Lower lobe of right lung (tissue), 2 donors: ENCODE results near the gene NPRL2. TPM values are rescaled to one million over a fixed set of nuclear protein-coding genes. Genes with fewer than 3 reads are reported as not detected.

ENCODE experiments used
- ATAC-seq, 2 donors: fragments of 200-7000 bp; cut with Tn5 transposase; one replicate each; pipeline ENCODE4 v1.9.1; 2020 to 2022; ENCODE audit warnings: mild to moderate bottlenecking in 2 of 2, moderate library complexity in 2 of 2
- DNase-seq: peaks from one replicate; pipeline ENCODE4 v3.0.0-alpha.2; 2020
- H3K27ac ChIP-seq: fragments of 200-600 bp; one replicate; pipeline ENCODE4 v1.8.0; 2022
- H3K27me3 ChIP-seq: fragments of 200-600 bp; one replicate; pipeline ENCODE4 v1.8.0; 2022; ENCODE audit warnings: low read depth
- H3K36me3 ChIP-seq: fragments of 200-600 bp; one replicate; pipeline ENCODE4 v1.8.0; 2022; ENCODE audit warnings: mild to moderate bottlenecking
- H3K4me1 ChIP-seq: fragments of 200-600 bp; one replicate; pipeline ENCODE4 v1.8.0; 2022
- H3K4me3 ChIP-seq: fragments of 200-600 bp; one replicate; pipeline ENCODE4 v1.8.0; 2022; ENCODE audit warnings: mild to moderate bottlenecking
- H3K9me3 ChIP-seq: fragments of 200-600 bp; one replicate; pipeline ENCODE4 v1.8.0; 2022
- intact Hi-C: fragments of 100-400 bp; cut with DNase I; formaldehyde crosslinking; loops from one replicate; pipeline ENCODE4 v1.11.0; 2022
- long read RNA-seq: library from polyadenylated mRNA; unstranded; transcript quantifications from one replicate; pipeline ENCODE4 v2.0.0, GENCODE V29; 2021
- total RNA-seq: library from RNA; stranded (reverse); fragmentation: NEBNext Ultra II Directional; extraction: Animal tissue kit (Norgen Biotek cat#: 25700); gene quantifications from one replicate; pipeline ENCODE4 v1.2.1, GENCODE V29; 2021
- TF ChIP-seq, protein P1 (sequence below): fragments of 200-600 bp; IDR thresholded peaks from one replicate; pipeline ENCODE4 v1.8.0; 2022; ENCODE audit warnings: antibody characterized with exemption, mild to moderate bottlenecking
- donor health status: DM: no; HTN: yes; CAD: no; lungs with severe emphysema.

Gene NPRL2
- 17.7 TPM for total RNA-seq
- long read RNA-seq, transcript NPRL2-201 (11 exons, 1,700 nt) = major isoform, 18 of 47 reads
- long read RNA-seq, partial matches to known transcripts = 5 of 47 reads
- long read RNA-seq, other reads (novel, unspliced or antisense) = 23 of 47 reads

DNA sequence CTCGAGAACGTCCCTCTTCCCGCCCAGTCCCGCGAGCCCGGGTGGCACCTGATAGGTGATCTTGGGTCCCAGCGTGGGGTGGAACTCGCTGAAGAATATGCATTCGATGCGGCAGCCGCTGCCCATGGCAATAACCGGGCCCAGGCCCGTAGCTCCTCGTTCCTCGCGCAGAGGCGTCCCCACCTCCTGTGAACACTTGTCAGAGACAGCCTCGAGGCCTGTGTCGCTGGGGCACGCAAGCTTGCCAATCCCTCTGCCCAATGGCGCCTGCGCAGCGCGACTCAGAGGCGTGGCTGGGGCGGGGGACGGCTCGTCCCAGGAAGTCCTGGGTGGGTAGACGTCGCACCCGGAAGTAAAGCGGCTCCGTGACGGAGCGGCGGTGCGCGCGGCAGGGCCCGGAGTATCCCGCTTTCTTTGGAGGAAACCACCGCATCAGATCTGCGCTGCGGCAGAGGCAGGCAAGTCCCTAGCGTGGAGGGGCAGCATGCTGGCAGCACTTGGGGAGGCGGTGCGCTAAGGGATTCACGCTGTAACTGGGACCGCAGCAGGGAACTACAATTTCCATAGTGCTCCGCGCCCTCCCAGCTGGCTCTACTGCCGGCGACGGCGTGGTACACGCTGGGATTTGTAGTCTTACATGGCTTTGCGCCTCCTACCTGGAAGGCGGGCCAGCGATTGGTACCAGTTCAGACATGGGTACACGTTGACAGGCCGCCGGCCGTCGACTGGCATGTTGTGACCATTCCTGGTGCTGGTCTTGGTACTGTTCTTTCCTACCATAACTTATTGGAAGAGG is at the start of gene NPRL2, which contains the start of gene CYB561D2:
NPRL2 (minus strand) TSS at position 249 of the 796 bp plus-strand sequence; CDS start at position 126, 123 bp downstream.
CYB561D2 (plus strand) TSS at position 336 of the 796 bp plus-strand sequence. CDS start 572 bp downstream, outside the sequence.
- peaks cover 47% of the 10 kb centered on the region for H3K36me3 ChIP-seq
- intact Hi-C loops = no loop called here

DNA sequence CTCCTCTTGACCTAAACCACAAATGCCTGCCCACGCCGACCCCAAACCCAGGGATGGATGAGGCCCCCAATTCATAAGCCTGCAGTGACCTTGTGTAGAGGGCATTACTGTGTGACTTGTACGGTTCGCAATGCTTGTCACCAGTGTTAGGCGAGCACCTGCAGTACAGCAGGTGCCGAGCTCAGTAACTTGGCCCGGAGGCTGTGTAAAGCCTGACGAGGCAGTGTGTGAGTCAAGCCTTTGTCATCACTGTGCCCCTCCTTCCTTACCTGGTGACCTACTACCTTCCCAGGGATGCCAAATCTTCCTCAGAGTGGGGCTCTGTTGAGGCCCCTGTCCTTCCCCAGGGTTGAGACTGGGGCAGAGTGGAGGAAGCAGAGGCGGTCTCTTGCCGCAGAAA is 45.9 kb upstream of the NPRL2 start:
- Histone ChIP-seq H3K36me3 (no peaks in the 10 kb centered on the region), H3K9me3 (no peaks in the 10 kb centered on the region), H3K27me3 (no peaks in the 10 kb centered on the region), H3K27ac (no peak overlapping the region), H3K4me3 (no peak overlapping the region), H3K4me1 (no peaks in the 10 kb centered on the region)
- TF ChIP-seq, protein P1, sequence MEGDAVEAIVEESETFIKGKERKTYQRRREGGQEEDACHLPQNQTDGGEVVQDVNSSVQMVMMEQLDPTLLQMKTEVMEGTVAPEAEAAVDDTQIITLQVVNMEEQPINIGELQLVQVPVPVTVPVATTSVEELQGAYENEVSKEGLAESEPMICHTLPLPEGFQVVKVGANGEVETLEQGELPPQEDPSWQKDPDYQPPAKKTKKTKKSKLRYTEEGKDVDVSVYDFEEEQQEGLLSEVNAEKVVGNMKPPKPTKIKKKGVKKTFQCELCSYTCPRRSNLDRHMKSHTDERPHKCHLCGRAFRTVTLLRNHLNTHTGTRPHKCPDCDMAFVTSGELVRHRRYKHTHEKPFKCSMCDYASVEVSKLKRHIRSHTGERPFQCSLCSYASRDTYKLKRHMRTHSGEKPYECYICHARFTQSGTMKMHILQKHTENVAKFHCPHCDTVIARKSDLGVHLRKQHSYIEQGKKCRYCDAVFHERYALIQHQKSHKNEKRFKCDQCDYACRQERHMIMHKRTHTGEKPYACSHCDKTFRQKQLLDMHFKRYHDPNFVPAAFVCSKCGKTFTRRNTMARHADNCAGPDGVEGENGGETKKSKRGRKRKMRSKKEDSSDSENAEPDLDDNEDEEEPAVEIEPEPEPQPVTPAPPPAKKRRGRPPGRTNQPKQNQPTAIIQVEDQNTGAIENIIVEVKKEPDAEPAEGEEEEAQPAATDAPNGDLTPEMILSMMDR = no peak
- DNase-seq (no peak), ATAC-seq (no peak)
- intact Hi-C loops = no loop called here

More for the DNA sequence above, at the start of gene NPRL2, which contains the start of gene CYB561D2:
- ATAC-seq (peak; percentile 96 to 97), DNase-seq (peak; percentile 98)
- peak within 1 kb of the TSS; percentile 76 for H3K4me3 ChIP-seq
- H3K27ac ChIP-seq = peak within 1 kb of the TSS; percentile 96
- no peaks in the 10 kb centered on the region for H3K27me3 ChIP-seq
- H3K4me1 ChIP-seq = peaks cover 54% of the 10 kb centered on the region
- TF ChIP-seq, protein P1 = no peak
- H3K9me3 ChIP-seq = no peaks in the 10 kb centered on the region

DNA sequence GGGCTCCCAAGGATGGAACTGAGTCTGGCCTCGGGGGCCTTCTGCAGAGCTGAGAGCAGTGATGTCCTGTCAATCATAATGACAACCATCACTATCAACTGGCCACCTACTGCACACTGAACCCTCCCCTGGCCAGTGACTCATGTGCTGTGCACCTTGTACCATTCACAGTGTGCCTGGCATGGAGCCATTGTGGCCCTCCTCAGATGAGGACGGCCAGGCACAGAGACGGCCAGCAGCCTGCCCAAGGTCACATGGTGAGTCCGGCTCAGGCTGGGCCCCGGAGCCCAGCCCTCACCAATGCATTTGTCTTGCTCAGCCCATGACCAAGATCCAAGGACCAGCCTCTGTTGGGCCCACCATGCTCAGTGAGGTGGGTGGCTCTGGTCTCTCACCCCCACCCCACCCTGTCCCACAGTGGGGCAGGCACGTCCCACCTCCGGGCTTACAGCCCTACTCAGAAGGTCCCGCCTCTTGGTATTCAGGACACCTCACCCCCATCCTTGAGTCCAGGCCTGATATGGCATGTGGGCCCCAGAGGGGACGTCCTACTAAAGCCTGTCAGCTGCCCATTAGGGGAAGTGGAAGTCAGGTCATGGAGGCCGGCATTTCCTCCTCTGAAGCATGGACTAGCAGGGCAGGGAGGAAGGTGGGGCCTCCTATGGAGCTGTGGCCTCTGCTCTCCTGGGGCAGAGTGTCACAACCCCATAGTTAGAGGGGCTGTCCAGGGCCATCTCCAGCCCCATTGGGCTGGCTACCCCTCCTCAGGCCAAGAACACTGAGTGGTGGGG is 44.7 kb upstream of the NPRL2 start:
- Histone ChIP-seq H3K27ac (no peak overlapping the region), H3K36me3 (no peaks in the 10 kb centered on the region), H3K9me3 (no peaks in the 10 kb centered on the region), H3K4me1 (peaks cover 12% of the 10 kb centered on the region), H3K27me3 (no peaks in the 10 kb centered on the region), H3K4me3 (no peak overlapping the region)
- ATAC-seq (peak; percentile 7 to 17), DNase-seq (peak; percentile 56)
- intact Hi-C loops = no loop called here
- TF ChIP-seq, protein P1 = no peak

DNA sequence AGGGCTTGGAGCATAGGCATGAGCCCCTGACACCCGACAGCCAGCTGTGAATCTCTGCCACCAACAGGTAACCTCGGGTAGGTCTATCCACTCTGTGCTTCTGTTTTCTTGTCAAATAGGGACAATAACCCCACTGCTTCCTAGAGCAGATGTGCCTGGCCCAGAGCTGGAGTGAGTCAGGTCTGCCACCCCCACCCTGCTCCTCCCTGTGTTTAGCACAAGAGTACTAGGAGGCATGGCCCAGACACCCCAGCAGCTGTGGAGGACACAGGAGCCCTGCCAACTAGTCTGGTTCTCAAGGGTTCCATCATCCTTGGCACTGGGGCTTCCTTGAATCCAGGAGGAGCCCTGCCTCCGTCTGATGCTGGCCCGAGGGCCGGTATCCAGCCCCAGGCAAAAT is 42.5 kb upstream of the NPRL2 start:
- Histone ChIP-seq H3K4me3 (no peak overlapping the region), H3K27ac (no peak overlapping the region), H3K4me1 (peaks cover 13% of the 10 kb centered on the region), H3K27me3 (no peaks in the 10 kb centered on the region), H3K9me3 (no peaks in the 10 kb centered on the region), H3K36me3 (no peaks in the 10 kb centered on the region)
- intact Hi-C loops = no loop called here
- DNase-seq (no peak), ATAC-seq (no peak)
- TF ChIP-seq, protein P1 = no peak

DNA sequence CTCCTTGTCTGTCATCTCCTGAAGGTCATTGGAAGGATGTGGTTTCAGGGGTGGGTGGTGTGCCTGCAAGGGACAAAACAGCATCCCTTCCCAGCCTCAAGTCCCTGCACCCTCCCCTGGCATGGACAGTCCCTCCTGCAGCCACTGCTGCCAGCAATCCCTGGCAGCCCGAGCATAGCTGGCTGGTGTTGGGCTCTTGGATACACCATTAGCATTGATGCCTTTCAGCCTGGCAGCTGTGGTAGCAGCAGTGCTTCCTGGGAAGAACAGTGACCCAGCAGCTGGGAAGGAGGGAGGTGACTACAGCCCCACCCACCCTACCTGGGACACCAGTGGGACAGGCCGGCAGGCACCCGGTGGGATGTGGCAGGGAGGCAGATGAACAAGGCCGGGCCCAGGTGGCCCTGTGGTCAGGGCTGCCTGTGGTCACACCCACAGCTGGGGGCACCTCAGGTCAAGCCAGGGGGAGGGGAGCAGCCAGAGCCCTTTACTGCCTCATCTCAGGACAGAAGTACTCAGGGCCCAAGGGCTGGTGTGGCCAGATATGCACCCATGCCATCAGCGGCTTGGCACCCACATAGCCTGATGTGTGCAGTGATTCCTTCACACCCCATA is 41.6 kb upstream of the NPRL2 start:
- TF ChIP-seq, protein P1 = no peak
- no peak overlapping the region for H3K27ac ChIP-seq

More for the DNA sequence above, 41.6 kb upstream of the NPRL2 start:
- DNase-seq (no peak), ATAC-seq (no peak)
- no peaks in the 10 kb centered on the region for H3K27me3 ChIP-seq
- H3K36me3 ChIP-seq = no peaks in the 10 kb centered on the region
- no peaks in the 10 kb centered on the region for H3K9me3 ChIP-seq
- no peak overlapping the region for H3K4me3 ChIP-seq
- intact Hi-C loops = no loop called here
- H3K4me1 ChIP-seq = peaks cover 13% of the 10 kb centered on the region
